ENCODE results near the gene VIPR1.

- TF ChIP-seq CTCF (IDR thresholded peaks at IDR 0.05) (no peak), POLR2A (IDR thresholded peaks at IDR 0.05) (no peak)
Observed at GRCh38 chr3:42500909-42501308, 1.5 kb upstream of the VIPR1 start.
